Uterus (tissue), 4 donors: ENCODE data around the gene SASH1. TPM values are rescaled to one million over a fixed set of nuclear protein-coding genes. Genes with fewer than 3 reads are reported as not detected.

ENCODE experiments used
- DNase-seq, 2 donors: peaks; one replicate each; pipeline ENCODE4 v3.0.0-alpha.2; 2019 to 2020
- H3K27ac ChIP-seq, 2 donors: fragments of 200-600 bp; sonication (generic); 1 replicate in 1 of 2; 2 replicates in 1 of 2; pipeline ENCODE4 v1.5.1; 2016 to 2018
- H3K27me3 ChIP-seq, 2 donors: fragments of 200-600 bp; sonication (generic); one replicate each; pipeline ENCODE4 v1.5.1; 2018 to 2019; ENCODE audit warnings: control low read depth in 1 of 2
- H3K36me3 ChIP-seq, 2 donors: fragments of 200-600 bp; sonication (generic); one replicate each; pipeline ENCODE4 v1.5.1; 2019; ENCODE audit warnings: control low read depth in 1 of 2
- H3K4me1 ChIP-seq, 2 donors: fragments of 200-600 bp; sonication (generic); one replicate each; pipeline ENCODE4 v1.5.1; 2018 to 2019; ENCODE audit warnings: control low read depth in 1 of 2
- H3K4me3 ChIP-seq, 2 donors: fragments of 200-600 bp; sonication (generic); 1 replicate in 1 of 2; 2 replicates in 1 of 2; pipeline ENCODE4 v1.5.1; 2018 to 2019; ENCODE audit warnings: mild to moderate bottlenecking in 1 of 2
- H3K9me3 ChIP-seq, 2 donors: fragments of 200-600 bp; sonication (generic); one replicate each; pipeline ENCODE4 v1.5.1; 2019; ENCODE audit warnings: control low read depth in 1 of 2
- POLR2A ChIP-seq, 2 donors: fragments of 450-650 bp; IDR thresholded peaks; one replicate each; pipeline ENCODE4 v1.6.1; 2016; ENCODE audit warnings: antibody characterized with exemption in 2 of 2, mild to moderate bottlenecking in 1 of 2, moderate library complexity in 1 of 2
- intact Hi-C: fragments of 100-400 bp; cut with DNase I; formaldehyde crosslinking; loops from one replicate; pipeline ENCODE4 v1.15.1; 2023; ENCODE audit warnings: low total_unique reads
- total RNA-seq, 4 donors: library from RNA; depleted of rRNA in 3 of 4; stranded (reverse); fragments of >200 nt in 3 of 4; gene quantifications; one replicate each; pipeline versions ENCODE4 v1.1.0 to v1.2.4, GENCODE V29; 2014 to 2023
- TF ChIP-seq, protein P1 (sequence below), 4 experiments: fragments of 200-600 bp in 2 of 4; fragments of 450-650 bp in 2 of 4; sonication (generic) in 2 of 4; IDR thresholded peaks; one replicate each; pipeline ENCODE4 v1.5.1; 2016 to 2019; ENCODE audit warnings: antibody characterized with exemption in 4 of 4, mild to moderate bottlenecking in 2 of 4, moderate library complexity in 1 of 4
- donor health status: DM: yes; HTN: yes; CAD: no.

SASH1 gene
- total RNA-seq, 4 donors from 2014 or later, result 31.2 to 79.9 (median 54.3) TPM

GRCh38 chr6:148564494-148565035, 221.9 kb downstream of the SASH1 start:
- DNase-seq, result no peak
- Histone ChIP-seq H3K27ac (no peak overlapping the region), H3K9me3 (no peaks in the 10 kb centered on the region), H3K4me3 (no peak overlapping the region), H3K4me1 (no peaks in the 10 kb centered on the region), H3K27me3 (no peaks in the 10 kb centered on the region), H3K36me3 (no peaks in the 10 kb centered on the region)
- no peak for TF ChIP-seq POLR2A (IDR thresholded peaks at IDR 0.05)
- TF ChIP-seq, protein P1, sequence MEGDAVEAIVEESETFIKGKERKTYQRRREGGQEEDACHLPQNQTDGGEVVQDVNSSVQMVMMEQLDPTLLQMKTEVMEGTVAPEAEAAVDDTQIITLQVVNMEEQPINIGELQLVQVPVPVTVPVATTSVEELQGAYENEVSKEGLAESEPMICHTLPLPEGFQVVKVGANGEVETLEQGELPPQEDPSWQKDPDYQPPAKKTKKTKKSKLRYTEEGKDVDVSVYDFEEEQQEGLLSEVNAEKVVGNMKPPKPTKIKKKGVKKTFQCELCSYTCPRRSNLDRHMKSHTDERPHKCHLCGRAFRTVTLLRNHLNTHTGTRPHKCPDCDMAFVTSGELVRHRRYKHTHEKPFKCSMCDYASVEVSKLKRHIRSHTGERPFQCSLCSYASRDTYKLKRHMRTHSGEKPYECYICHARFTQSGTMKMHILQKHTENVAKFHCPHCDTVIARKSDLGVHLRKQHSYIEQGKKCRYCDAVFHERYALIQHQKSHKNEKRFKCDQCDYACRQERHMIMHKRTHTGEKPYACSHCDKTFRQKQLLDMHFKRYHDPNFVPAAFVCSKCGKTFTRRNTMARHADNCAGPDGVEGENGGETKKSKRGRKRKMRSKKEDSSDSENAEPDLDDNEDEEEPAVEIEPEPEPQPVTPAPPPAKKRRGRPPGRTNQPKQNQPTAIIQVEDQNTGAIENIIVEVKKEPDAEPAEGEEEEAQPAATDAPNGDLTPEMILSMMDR (IDR thresholded peaks at IDR 0.05), result no peak
- intact Hi-C loops, result no loop called here

- DNase-seq, result no peak
- Histone ChIP-seq H3K4me1 (no peaks in the 10 kb centered on the region), H3K36me3 (no peaks in the 10 kb centered on the region), H3K9me3 (no peaks in the 10 kb centered on the region), H3K27ac (no peak overlapping the region), H3K27me3 (no peaks in the 10 kb centered on the region), H3K4me3 (no peak overlapping the region)
- TF ChIP-seq, protein P1 (IDR thresholded peaks at IDR 0.05), result no peak
- no peak for TF ChIP-seq POLR2A (IDR thresholded peaks at IDR 0.05)
- intact Hi-C loops, result no loop called here
Measured at GRCh38 chr6:148565321-148565926, 222.8 kb downstream of the SASH1 start.

- TF ChIP-seq, protein P1 (IDR thresholded peaks at IDR 0.05), result no peak
- TF ChIP-seq POLR2A (IDR thresholded peaks at IDR 0.05), result no peak
- intact Hi-C loops, result no loop called here
- Histone ChIP-seq H3K4me3 (no peak overlapping the region), H3K4me1 (no peaks in the 10 kb centered on the region), H3K27me3 (no peaks in the 10 kb centered on the region), H3K9me3 (no peaks in the 10 kb centered on the region), H3K27ac (no peak overlapping the region), H3K36me3 (no peaks in the 10 kb centered on the region)
- no peak for DNase-seq
Measured at GRCh38 chr6:148565930-148566663, 223.5 kb downstream of the SASH1 start.

GRCh38 chr6:148566664-148567350, 224.2 kb downstream of the SASH1 start:
- Histone ChIP-seq H3K4me3 (no peak overlapping the region), H3K4me1 (no peaks in the 10 kb centered on the region), H3K27me3 (no peaks in the 10 kb centered on the region), H3K36me3 (no peaks in the 10 kb centered on the region), H3K9me3 (no peaks in the 10 kb centered on the region), H3K27ac (no peak overlapping the region)
- TF ChIP-seq POLR2A (IDR thresholded peaks at IDR 0.05), result no peak
- TF ChIP-seq, protein P1 (IDR thresholded peaks at IDR 0.05), result no peak
- intact Hi-C loops, result no loop called here
- no peak for DNase-seq
